SU-DHL-6 (cell line): ENCODE data around the gene KCNIP4.

Experiments used
- CTCF ChIP-seq: fragments of 200-600 bp; sonication (generic); IDR thresholded peaks from one replicate; pipeline ENCODE4 v1.5.1; 2017; ENCODE audit warnings: antibody characterized with exemption, mild to moderate bottlenecking, low read length, moderate library complexity; ENCODE audit not compliant: insufficient read depth, poor library complexity, severe bottlenecking
- EZH2phosphoT487 ChIP-seq: fragments of 200-600 bp; sonication (generic), shearing (Covaris generic); conservative IDR thresholded peaks from 2 replicates; pipeline ENCODE4 v1.6.1; 2018; ENCODE audit warnings: mild to moderate bottlenecking, antibody characterized with exemption, low read length, moderate library complexity, mixed read lengths

GRCh38 chr4:21953653-21954052 is 5.1 kb upstream of the KCNIP4 start:
- TF ChIP-seq CTCF (no peak), EZH2phosphoT487 (no peak)
